Fibroblast of skin of back (primary cell): ENCODE results near the gene DCLK2.
A peak's percentile ranks its signal among the peaks of the same experiment; 100 is the strongest.

Source experiments
- DNase-seq: peaks from one replicate; pipeline ENCODE4 v3.0.0-alpha.2; 2013

The DCLK2 gene

GRCh38 chr4:150268444-150268843, 190.2 kb downstream of the DCLK2 start:
- DNase-seq, result peak; percentile 38

- DNase-seq, result no peak
Observed at GRCh38 chr4:150278206-150278605, 200.0 kb downstream of the DCLK2 start.

- peak; percentile 95 for DNase-seq
Observed at GRCh38 chr4:150280081-150280895, 202.0 kb downstream of the DCLK2 start.

GRCh38 chr4:150280975-150281374, 202.7 kb downstream of the DCLK2 start:
- DNase-seq, result no peak

- peak; percentile 98 for DNase-seq
Observed at GRCh38 chr4:150283689-150284088, 205.4 kb downstream of the DCLK2 start.

GRCh38 chr4:150286656-150287055, 208.4 kb downstream of the DCLK2 start:
- DNase-seq, result no peak

GRCh38 chr4:150289198-150289597, 211.0 kb downstream of the DCLK2 start:
- no peak for DNase-seq

- DNase-seq, result no peak
Observed at GRCh38 chr4:150289881-150290280, 211.6 kb downstream of the DCLK2 start.

- DNase-seq, result peak; percentile 58
Observed at GRCh38 chr4:150297861-150298474, 219.7 kb downstream of the DCLK2 start.

- no peak for DNase-seq
Observed at GRCh38 chr4:150299816-150300215, 221.6 kb downstream of the DCLK2 start.

GRCh38 chr4:150302553-150302952, 224.3 kb downstream of the DCLK2 start:
- peak; percentile 96 for DNase-seq

- peak; percentile 83 for DNase-seq
Observed at GRCh38 chr4:150305995-150306394, 227.8 kb downstream of the DCLK2 start.

GRCh38 chr4:150306719-150307118, 228.5 kb downstream of the DCLK2 start:
- DNase-seq, result no peak
